ENCODE measurements around the gene FOXD1.
A peak's percentile ranks its signal among the peaks of the same experiment; 100 is the strongest.

The FOXD1 gene

GRCh38 chr5:73434461-73434860 lies 14.1 kb downstream of the FOXD1 start:
- Histone ChIP-seq H3K27ac (ENCODE audit: low read length, poor library complexity, severe bottlenecking) (no peak overlapping the region), H4K91ac (ENCODE audit: low read length) (no peak overlapping the region), H2BK15ac (ENCODE audit: low read depth, poor library complexity, severe bottlenecking) (no peak overlapping the region), H3K4me3 (ENCODE audit: insufficient read depth in 1 of 2, low read depth in 1 of 2, low read length in 2 of 2) (no peak overlapping the region), H3K79me1 (replicated peaks; ENCODE audit: low read length, poor library complexity, severe bottlenecking) (no peaks in the 10 kb centered on the region), H2AFZ (ENCODE audit: low read depth, low read length) (no peak overlapping the region), H3K36me3 (ENCODE audit: control insufficient read depth in 1 of 2, insufficient read depth in 2 of 2, low read depth in 1 of 2, low read length in 2 of 2) (no peaks in the 10 kb centered on the region), H2BK5ac (ENCODE audit: low read depth, low read length, poor library complexity, severe bottlenecking) (no peak overlapping the region), H4K8ac (ENCODE audit: low read length) (no peak overlapping the region), H3K4ac (ENCODE audit: low read depth in 1 of 2, low read length in 2 of 2) (no peak overlapping the region), H3K18ac (ENCODE audit: low read depth in 1 of 2, low read length in 2 of 2) (no peak overlapping the region), H3K4me2 (ENCODE audit: low read length, poor library complexity, severe bottlenecking) (no peak overlapping the region), H3K23ac (ENCODE audit: low read length in 2 of 2) (no peak overlapping the region), H2BK12ac (ENCODE audit: low read length in 2 of 2) (no peak overlapping the region), H3K4me1 (ENCODE audit: control insufficient read depth, insufficient read depth, low read depth, low read length) (peaks cover 17% of the 10 kb centered on the region), H3K27me3 (ENCODE audit: control insufficient read depth in 1 of 2, insufficient read depth in 1 of 2, low read length in 2 of 2) (peaks cover 5 to 86% of the 10 kb centered on the region in 2 experiments), H3K9ac (ENCODE audit: low read length) (no peak overlapping the region), H3K14ac (ENCODE audit: low read length in 2 of 2) (no peak overlapping the region), H2AK5ac (ENCODE audit: low read length, severe bottlenecking) (no peak overlapping the region), H3K9me3 (ENCODE audit: control insufficient read depth, low read length) (no peaks in the 10 kb centered on the region), H2BK120ac (ENCODE audit: low read depth, low read length) (no peak overlapping the region)
- DNase-seq = no peak
- 71% methylated on average over 1 of the region's 1 CpG for WGBS

DNA sequence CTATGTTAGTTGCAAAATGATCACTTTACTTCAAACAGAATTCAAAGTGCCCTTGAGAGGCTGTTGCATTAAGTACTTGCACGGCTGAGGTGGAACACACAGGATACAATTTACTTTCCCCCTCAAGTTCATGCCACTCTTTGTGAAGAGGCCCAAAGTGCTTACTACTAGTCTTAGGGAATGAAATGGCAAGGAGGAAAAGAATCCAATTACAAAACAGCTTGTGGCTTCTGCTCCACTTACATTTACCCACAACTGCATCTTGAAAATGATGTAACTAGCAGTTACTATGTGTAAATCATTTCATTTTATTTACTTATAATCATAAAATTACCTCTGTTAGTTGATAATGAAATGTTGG lies 14.6 kb downstream of the FOXD1 start:
- H3K4me2 ChIP-seq (ENCODE audit: low read length, poor library complexity, severe bottlenecking) = no peak overlapping the region
- H3K4me1 ChIP-seq (ENCODE audit: control insufficient read depth, insufficient read depth, low read depth, low read length) = peaks cover 17% of the 10 kb centered on the region
- H3K4ac ChIP-seq (ENCODE audit: low read depth in 1 of 2, low read length in 2 of 2) = no peak overlapping the region
- H2BK12ac ChIP-seq (ENCODE audit: low read length in 2 of 2) = no peak overlapping the region
- H3K9ac ChIP-seq (ENCODE audit: low read length) = no peak overlapping the region
- H2BK5ac ChIP-seq (ENCODE audit: low read depth, low read length, poor library complexity, severe bottlenecking) = no peak overlapping the region
- no peaks in the 10 kb centered on the region for H3K79me1 ChIP-seq (replicated peaks; ENCODE audit: low read length, poor library complexity, severe bottlenecking)
- no peak overlapping the region for H3K4me3 ChIP-seq (ENCODE audit: insufficient read depth in 1 of 2, low read depth in 1 of 2, low read length in 2 of 2)
- H4K8ac ChIP-seq (ENCODE audit: low read length) = no peak overlapping the region
- H3K14ac ChIP-seq (ENCODE audit: low read length in 2 of 2) = no peak overlapping the region
- H3K23ac ChIP-seq (ENCODE audit: low read length in 2 of 2) = no peak overlapping the region
- no peak overlapping the region for H2BK15ac ChIP-seq (ENCODE audit: low read depth, poor library complexity, severe bottlenecking)
- H2BK120ac ChIP-seq (ENCODE audit: low read depth, low read length) = no peak overlapping the region
- H3K18ac ChIP-seq (ENCODE audit: low read depth in 1 of 2, low read length in 2 of 2) = no peak overlapping the region
- no peaks in the 10 kb centered on the region for H3K36me3 ChIP-seq (ENCODE audit: control insufficient read depth in 1 of 2, insufficient read depth in 2 of 2, low read depth in 1 of 2, low read length in 2 of 2)
- H3K9me3 ChIP-seq (ENCODE audit: control insufficient read depth, low read length) = no peaks in the 10 kb centered on the region
- no peak overlapping the region for H2AFZ ChIP-seq (ENCODE audit: low read depth, low read length)
- peaks cover 5 to 86% of the 10 kb centered on the region in 2 experiments for H3K27me3 ChIP-seq (ENCODE audit: control insufficient read depth in 1 of 2, insufficient read depth in 1 of 2, low read length in 2 of 2)
- 20% methylated on average over 1 of the region's 1 CpG for WGBS
- no peak overlapping the region for H2AK5ac ChIP-seq (ENCODE audit: low read length, severe bottlenecking)
- peak; percentile 58 for DNase-seq
- no peak overlapping the region for H4K91ac ChIP-seq (ENCODE audit: low read length)
- no peak overlapping the region for H3K27ac ChIP-seq (ENCODE audit: low read length, poor library complexity, severe bottlenecking)

DNA sequence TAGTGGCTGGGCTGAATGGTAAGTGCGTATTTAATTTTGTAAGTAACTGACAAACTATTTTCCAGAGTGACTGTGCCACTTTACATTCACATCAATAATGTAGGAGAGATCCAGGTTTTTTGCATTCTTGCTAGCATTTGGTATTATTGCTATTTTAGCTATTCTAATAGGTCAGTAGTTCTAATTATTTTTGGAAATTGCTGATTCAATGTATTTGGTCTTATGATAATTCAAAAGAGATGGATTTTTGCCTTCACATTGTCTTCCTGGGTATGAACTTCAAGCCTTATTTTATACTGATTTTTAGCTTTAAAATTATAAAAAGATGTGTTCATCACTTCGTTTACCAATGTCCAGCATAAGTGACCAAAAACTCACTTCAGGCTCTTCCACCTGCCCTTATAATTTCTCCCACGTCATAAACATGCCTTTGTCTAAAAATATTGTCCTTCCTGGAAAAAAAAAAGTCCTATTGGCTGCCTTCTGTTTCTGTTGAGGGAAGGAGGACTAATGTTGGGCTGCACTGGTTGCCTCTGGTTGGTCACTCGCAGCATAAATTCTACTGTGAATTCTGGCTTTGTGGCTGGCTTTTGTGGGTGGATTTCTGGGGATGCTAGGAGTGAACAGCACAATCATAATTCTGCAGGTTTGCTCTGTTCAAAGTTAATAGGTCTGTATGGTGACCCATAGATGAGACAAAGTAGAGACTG lies 15.2 kb downstream of the FOXD1 start:
- H2BK5ac ChIP-seq (ENCODE audit: low read depth, low read length, poor library complexity, severe bottlenecking) = no peak overlapping the region
- H3K79me1 ChIP-seq (replicated peaks; ENCODE audit: low read length, poor library complexity, severe bottlenecking) = no peaks in the 10 kb centered on the region
- H2AFZ ChIP-seq (ENCODE audit: low read depth, low read length) = no peak overlapping the region
- no peak overlapping the region for H4K91ac ChIP-seq (ENCODE audit: low read length)
- H3K14ac ChIP-seq (ENCODE audit: low read length in 2 of 2) = no peak overlapping the region
- no peak overlapping the region for H3K18ac ChIP-seq (ENCODE audit: low read depth in 1 of 2, low read length in 2 of 2)
- H2AK5ac ChIP-seq (ENCODE audit: low read length, severe bottlenecking) = no peak overlapping the region
- no peak for DNase-seq
- no peak overlapping the region for H2BK15ac ChIP-seq (ENCODE audit: low read depth, poor library complexity, severe bottlenecking)
- H3K9ac ChIP-seq (ENCODE audit: low read length) = no peak overlapping the region
- H3K4me2 ChIP-seq (ENCODE audit: low read length, poor library complexity, severe bottlenecking) = no peak overlapping the region
- H4K8ac ChIP-seq (ENCODE audit: low read length) = no peak overlapping the region
- no peak overlapping the region for H3K4me3 ChIP-seq (ENCODE audit: insufficient read depth in 1 of 2, low read depth in 1 of 2, low read length in 2 of 2)
- no peaks in the 10 kb centered on the region for H3K36me3 ChIP-seq (ENCODE audit: control insufficient read depth in 1 of 2, insufficient read depth in 2 of 2, low read depth in 1 of 2, low read length in 2 of 2)
- no peak overlapping the region for H3K4ac ChIP-seq (ENCODE audit: low read depth in 1 of 2, low read length in 2 of 2)
- H3K4me1 ChIP-seq (ENCODE audit: control insufficient read depth, insufficient read depth, low read depth, low read length) = peaks cover 17% of the 10 kb centered on the region
- WGBS = 76% methylated on average over 2 of the region's 4 CpGs
- H3K27me3 ChIP-seq (ENCODE audit: control insufficient read depth in 1 of 2, insufficient read depth in 1 of 2, low read length in 2 of 2) = peaks cover 5 to 83% of the 10 kb centered on the region in 2 experiments
- H2BK120ac ChIP-seq (ENCODE audit: low read depth, low read length) = no peak overlapping the region
- H3K9me3 ChIP-seq (ENCODE audit: control insufficient read depth, low read length) = no peaks in the 10 kb centered on the region
- no peak overlapping the region for H3K23ac ChIP-seq (ENCODE audit: low read length in 2 of 2)
- H2BK12ac ChIP-seq (ENCODE audit: low read length in 2 of 2) = no peak overlapping the region
- H3K27ac ChIP-seq (ENCODE audit: low read length, poor library complexity, severe bottlenecking) = no peak overlapping the region

DNA sequence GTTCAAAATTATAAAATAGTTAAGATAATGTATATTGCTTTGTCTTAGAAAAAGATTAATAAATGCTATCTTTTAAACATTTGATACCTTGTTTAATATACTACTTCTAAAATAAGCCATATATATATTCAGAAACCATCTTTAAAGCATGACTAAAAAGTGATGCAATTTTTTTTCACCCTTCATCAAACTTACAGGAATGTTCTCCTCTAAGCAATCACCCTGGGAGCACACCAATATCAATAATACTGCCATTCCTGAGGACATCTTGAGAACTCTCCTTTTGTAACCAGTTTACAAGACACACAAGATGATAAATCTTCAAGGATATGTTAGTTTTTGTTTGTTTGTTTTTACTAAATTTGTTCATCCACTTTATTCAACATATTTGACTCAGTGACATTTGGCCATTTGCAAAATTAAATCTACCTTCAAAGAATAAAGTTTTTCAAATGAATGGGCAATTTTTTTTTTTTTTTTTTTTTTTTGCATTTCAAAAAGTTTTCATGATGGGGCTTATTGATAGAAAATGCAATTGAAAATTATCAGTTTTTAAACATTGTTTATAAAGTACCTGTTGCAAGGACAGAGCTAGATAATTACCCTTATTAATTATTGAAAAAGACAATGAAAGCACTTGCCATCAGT lies 17.2 kb downstream of the FOXD1 start:
- no peak overlapping the region for H3K4me2 ChIP-seq (ENCODE audit: low read length, poor library complexity, severe bottlenecking)
- H3K9me3 ChIP-seq (ENCODE audit: control insufficient read depth, low read length) = no peaks in the 10 kb centered on the region
- H3K9ac ChIP-seq (ENCODE audit: low read length) = no peak overlapping the region
- H2BK5ac ChIP-seq (ENCODE audit: low read depth, low read length, poor library complexity, severe bottlenecking) = no peak overlapping the region
- no peak overlapping the region for H3K4ac ChIP-seq (ENCODE audit: low read depth in 1 of 2, low read length in 2 of 2)
- H3K14ac ChIP-seq (ENCODE audit: low read length in 2 of 2) = no peak overlapping the region
- H3K23ac ChIP-seq (ENCODE audit: low read length in 2 of 2) = no peak overlapping the region
- H4K8ac ChIP-seq (ENCODE audit: low read length) = no peak overlapping the region
- H3K27ac ChIP-seq (ENCODE audit: low read length, poor library complexity, severe bottlenecking) = no peak overlapping the region
- no peak overlapping the region for H2BK120ac ChIP-seq (ENCODE audit: low read depth, low read length)
- H2BK15ac ChIP-seq (ENCODE audit: low read depth, poor library complexity, severe bottlenecking) = no peak overlapping the region
- H3K4me1 ChIP-seq (ENCODE audit: control insufficient read depth, insufficient read depth, low read depth, low read length) = peaks cover 5% of the 10 kb centered on the region
- no peak overlapping the region for H2BK12ac ChIP-seq (ENCODE audit: low read length in 2 of 2)
- H3K79me1 ChIP-seq (replicated peaks; ENCODE audit: low read length, poor library complexity, severe bottlenecking) = no peaks in the 10 kb centered on the region
- H4K91ac ChIP-seq (ENCODE audit: low read length) = no peak overlapping the region
- H2AFZ ChIP-seq (ENCODE audit: low read depth, low read length) = no peak overlapping the region
- no peak for DNase-seq
- H3K4me3 ChIP-seq (ENCODE audit: insufficient read depth in 1 of 2, low read depth in 1 of 2, low read length in 2 of 2) = no peak overlapping the region
- H3K18ac ChIP-seq (ENCODE audit: low read depth in 1 of 2, low read length in 2 of 2) = no peak overlapping the region
- H3K36me3 ChIP-seq (ENCODE audit: control insufficient read depth in 1 of 2, insufficient read depth in 2 of 2, low read depth in 1 of 2, low read length in 2 of 2) = no peaks in the 10 kb centered on the region
- no peak overlapping the region for H2AK5ac ChIP-seq (ENCODE audit: low read length, severe bottlenecking)
- peaks cover 5 to 76% of the 10 kb centered on the region in 2 experiments for H3K27me3 ChIP-seq (ENCODE audit: control insufficient read depth in 1 of 2, insufficient read depth in 1 of 2, low read length in 2 of 2)

Data from mesenchymal stem cell (in vitro differentiated cells and primary cell).